ENCODE measurements around the gene KRT82. TPM values are rescaled to one million over a fixed set of nuclear protein-coding genes. Genes with fewer than 3 reads are reported as not detected.

The KRT82 gene
- total and polyA plus RNA-seq, 2 experiments from 2014 or later, result not detected

DNA sequence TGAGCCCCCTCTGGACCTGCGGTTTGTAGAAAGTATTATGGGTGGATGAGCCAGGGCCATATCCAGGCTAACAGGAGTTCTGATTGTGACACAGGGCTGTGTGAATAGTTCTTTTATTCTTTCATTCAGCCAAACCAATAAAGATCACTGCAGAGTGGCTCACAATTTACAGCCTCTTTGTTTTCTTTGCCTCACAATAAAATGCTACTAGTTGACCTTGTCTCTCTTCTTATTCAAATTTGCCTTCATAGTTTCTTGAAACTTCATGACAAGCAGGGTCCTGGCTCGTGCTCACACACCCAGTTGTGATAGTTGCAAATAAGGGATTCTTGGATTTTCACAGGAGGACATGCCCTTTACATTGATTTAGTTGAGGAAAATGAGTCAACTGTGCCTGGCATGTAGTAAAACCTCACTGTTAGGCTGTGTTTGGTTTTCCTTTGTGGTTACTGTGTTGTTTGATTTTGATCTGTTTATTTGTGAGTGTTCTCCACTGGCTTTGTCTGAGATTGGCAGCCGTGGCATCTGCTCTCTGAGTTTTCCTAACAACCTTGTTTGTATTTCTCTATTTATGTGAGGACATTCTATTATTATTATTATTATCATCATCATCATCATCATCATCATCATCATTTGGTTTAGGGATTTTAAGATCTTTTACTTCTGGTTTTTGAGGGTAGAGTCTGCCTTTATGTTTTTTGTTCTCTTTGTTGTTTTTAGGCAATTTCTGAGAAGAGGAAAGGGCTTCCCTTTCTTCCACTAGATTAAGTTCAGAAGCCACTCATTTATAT, 48.5 kb upstream of the KRT82 start:
- no peak for TF ChIP-seq JUNB (IDR thresholded peaks at IDR 0.05; ENCODE audit: unreplicated experiment)
- no peak for TF ChIP-seq CTCF (conservative IDR thresholded peaks at IDR 0.05; ENCODE audit: low read depth in 2 of 2)
- TF ChIP-seq, protein P1, sequence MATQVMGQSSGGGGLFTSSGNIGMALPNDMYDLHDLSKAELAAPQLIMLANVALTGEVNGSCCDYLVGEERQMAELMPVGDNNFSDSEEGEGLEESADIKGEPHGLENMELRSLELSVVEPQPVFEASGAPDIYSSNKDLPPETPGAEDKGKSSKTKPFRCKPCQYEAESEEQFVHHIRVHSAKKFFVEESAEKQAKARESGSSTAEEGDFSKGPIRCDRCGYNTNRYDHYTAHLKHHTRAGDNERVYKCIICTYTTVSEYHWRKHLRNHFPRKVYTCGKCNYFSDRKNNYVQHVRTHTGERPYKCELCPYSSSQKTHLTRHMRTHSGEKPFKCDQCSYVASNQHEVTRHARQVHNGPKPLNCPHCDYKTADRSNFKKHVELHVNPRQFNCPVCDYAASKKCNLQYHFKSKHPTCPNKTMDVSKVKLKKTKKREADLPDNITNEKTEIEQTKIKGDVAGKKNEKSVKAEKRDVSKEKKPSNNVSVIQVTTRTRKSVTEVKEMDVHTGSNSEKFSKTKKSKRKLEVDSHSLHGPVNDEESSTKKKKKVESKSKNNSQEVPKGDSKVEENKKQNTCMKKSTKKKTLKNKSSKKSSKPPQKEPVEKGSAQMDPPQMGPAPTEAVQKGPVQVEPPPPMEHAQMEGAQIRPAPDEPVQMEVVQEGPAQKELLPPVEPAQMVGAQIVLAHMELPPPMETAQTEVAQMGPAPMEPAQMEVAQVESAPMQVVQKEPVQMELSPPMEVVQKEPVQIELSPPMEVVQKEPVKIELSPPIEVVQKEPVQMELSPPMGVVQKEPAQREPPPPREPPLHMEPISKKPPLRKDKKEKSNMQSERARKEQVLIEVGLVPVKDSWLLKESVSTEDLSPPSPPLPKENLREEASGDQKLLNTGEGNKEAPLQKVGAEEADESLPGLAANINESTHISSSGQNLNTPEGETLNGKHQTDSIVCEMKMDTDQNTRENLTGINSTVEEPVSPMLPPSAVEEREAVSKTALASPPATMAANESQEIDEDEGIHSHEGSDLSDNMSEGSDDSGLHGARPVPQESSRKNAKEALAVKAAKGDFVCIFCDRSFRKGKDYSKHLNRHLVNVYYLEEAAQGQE (IDR thresholded peaks at IDR 0.05; ENCODE audit: unreplicated experiment), result no peak
- no peak for TF ChIP-seq EZH2 (IDR thresholded peaks at IDR 0.05; ENCODE audit: low read depth, unreplicated experiment)
- no peak for TF ChIP-seq POLR2AphosphoS5 (IDR thresholded peaks at IDR 0.05; ENCODE audit: low read depth)
- no peak for TF ChIP-seq ZNF114 (CRISPR knock-in tag; IDR thresholded peaks at IDR 0.05)
- no peak for TF ChIP-seq ZNF462 (CRISPR knock-in tag; IDR thresholded peaks at IDR 0.05)
- no peak for TF ChIP-seq STAT1 (IDR thresholded peaks at IDR 0.05; ENCODE audit: unreplicated experiment)
- TF ChIP-seq EZH2phosphoT487 (IDR thresholded peaks at IDR 0.05; ENCODE audit: unreplicated experiment), result no peak
- TF ChIP-seq NANOG (IDR thresholded peaks at IDR 0.05; ENCODE audit: borderline replicate concordance), result no peak
- TF ChIP-seq ZNF331 (CRISPR knock-in tag; IDR thresholded peaks at IDR 0.05; ENCODE audit: low read depth), result no peak
- TF ChIP-seq, protein P2, sequence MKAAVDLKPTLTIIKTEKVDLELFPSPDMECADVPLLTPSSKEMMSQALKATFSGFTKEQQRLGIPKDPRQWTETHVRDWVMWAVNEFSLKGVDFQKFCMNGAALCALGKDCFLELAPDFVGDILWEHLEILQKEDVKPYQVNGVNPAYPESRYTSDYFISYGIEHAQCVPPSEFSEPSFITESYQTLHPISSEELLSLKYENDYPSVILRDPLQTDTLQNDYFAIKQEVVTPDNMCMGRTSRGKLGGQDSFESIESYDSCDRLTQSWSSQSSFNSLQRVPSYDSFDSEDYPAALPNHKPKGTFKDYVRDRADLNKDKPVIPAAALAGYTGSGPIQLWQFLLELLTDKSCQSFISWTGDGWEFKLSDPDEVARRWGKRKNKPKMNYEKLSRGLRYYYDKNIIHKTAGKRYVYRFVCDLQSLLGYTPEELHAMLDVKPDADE (IDR thresholded peaks at IDR 0.05), result no peak
- TF ChIP-seq CREB1 (CRISPR knock-in tag; IDR thresholded peaks at IDR 0.05; ENCODE audit: low read depth), result no peak
- DNase-seq (ENCODE audit: low spot score) (peak; percentile 41), ATAC-seq (peak; percentile 82)
- no peaks in the 10 kb centered on the region for H3K4me1 ChIP-seq (ENCODE audit: insufficient read depth)
- Mint-ChIP-seq H3K9me3 (no peaks in the 10 kb centered on the region; the same call in 1 of the 3 replicates), H3K27ac (no peak overlapping the region), H3K4me1 (peaks cover 13% of the 10 kb centered on the region), H3K4me3 (no peak overlapping the region), H3K27me3 (ENCODE audit: insufficient read depth, low read depth, poor library complexity) (peaks cover 3% of the 10 kb centered on the region), H3K36me3 (ENCODE audit: low read depth) (no peaks in the 10 kb centered on the region)
- H3K9me2 ChIP-seq (ENCODE audit: insufficient read depth), result no peaks in the 10 kb centered on the region
- no peaks in the 10 kb centered on the region for H3K36me3 ChIP-seq (ENCODE audit: insufficient read depth)
- H3F3A ChIP-seq (replicated peaks; ENCODE audit: low read depth), result no peaks in the 10 kb centered on the region
- H3K79me2 ChIP-seq (replicated peaks; ENCODE audit: insufficient read depth), result no peaks in the 10 kb centered on the region
- no peak overlapping the region for H2AFZ ChIP-seq
- H3K27ac ChIP-seq (ENCODE audit: low read depth), result no peak overlapping the region
- no peaks in the 10 kb centered on the region for H4K20me1 ChIP-seq (replicated peaks; ENCODE audit: insufficient read depth)
- H3K4me3 ChIP-seq, result no peak overlapping the region
- 0 out of 2 replicates have a peak overlapping the region, but pooled peaks have one; percentile 15 for H3K4me2 ChIP-seq
- H3K27me3 ChIP-seq (ENCODE audit: insufficient read depth), result no peaks in the 10 kb centered on the region
